Measurements from ENCODE around the gene KIAA1549. TPM values are rescaled to one million over a fixed set of nuclear protein-coding genes. Genes with fewer than 3 reads are reported as not detected.
"Not testable (repeated sequence)": the region's sequence is repeated elsewhere in the genome, so short reads cannot be mapped to it uniquely, and the experiment has no call there.

Gene KIAA1549
- total RNA-seq, 3 donors from 2014 or later = 2.0 to 4.2 (median 2.1) TPM

- Histone ChIP-seq H3K9me3 (no peaks in the 10 kb centered on the region), H3K4me1 (ENCODE audit: low read depth) (no peaks in the 10 kb centered on the region), H3K36me3 (ENCODE audit: low read depth) (no peaks in the 10 kb centered on the region), H3K4me3 (no peak overlapping the region)
- intact Hi-C loops (cut with DNase I, micrococcal nuclease) = no loop called here
- ATAC-seq (no peak), DNase-seq (no peak)
- no peak for TF ChIP-seq CTCF (IDR thresholded peaks at IDR 0.05)
Measured at GRCh38 chr7:138799336-138800000, 181.7 kb downstream of the KIAA1549 start.

GRCh38 chr7:138798836-138799235 is 182.4 kb downstream of the KIAA1549 start:
- H3K4me1 ChIP-seq (ENCODE audit: low read depth) = no peaks in the 10 kb centered on the region
- H3K36me3 ChIP-seq (ENCODE audit: low read depth) = no peaks in the 10 kb centered on the region
- H3K4me3 ChIP-seq = no peak overlapping the region
- ATAC-seq (no peak), DNase-seq (no peak)
- H3K9me3 ChIP-seq = no peaks in the 10 kb centered on the region
- TF ChIP-seq CTCF (IDR thresholded peaks at IDR 0.05) = no peak
- intact Hi-C loops (cut with DNase I, micrococcal nuclease) = no loop called here

- intact Hi-C loops (cut with DNase I, micrococcal nuclease) = no loop called here
- Histone ChIP-seq H3K4me3 (no peak within 1 kb of the TSS), H3K4me1 (ENCODE audit: low read depth) (no peaks in the 10 kb centered on the region), H3K9me3 (no peaks in the 10 kb centered on the region), H3K36me3 (ENCODE audit: low read depth) (no peaks in the 10 kb centered on the region)
- ATAC-seq (no peak), DNase-seq (no peak)
- no peak for TF ChIP-seq CTCF (IDR thresholded peaks at IDR 0.05)
Measured at GRCh38 chr7:138797715-138798320, 183.4 kb downstream of the KIAA1549 start, which contains the start of the genes ATP6V0A4 and TMEM213. Gene ATP6V0A4 (minus strand): TSS chr7:138798196. CDS start chr7:138771247, 26,949 bp downstream. Gene TMEM213 (plus strand): TSS chr7:138797994. CDS start chr7:138798105, 111 bp downstream.

- DNase-seq; H3K4me3 ChIP-seq; H3K9me3 ChIP-seq; intact Hi-C loops (cut with DNase I, micrococcal nuclease); ATAC-seq; H3K36me3 ChIP-seq (ENCODE audit: low read depth); H3K4me1 ChIP-seq (ENCODE audit: low read depth): not testable (repeated sequence)
Measured at GRCh38 chr7:138797046-138797445, 184.1 kb downstream of the KIAA1549 start.

GRCh38 chr7:138796038-138796615 is 185.1 kb downstream of the KIAA1549 start:
- TF ChIP-seq CTCF (IDR thresholded peaks at IDR 0.05) = no peak
- H3K9me3 ChIP-seq = no peaks in the 10 kb centered on the region
- no peaks in the 10 kb centered on the region for H3K4me1 ChIP-seq (ENCODE audit: low read depth)
- intact Hi-C loops (cut with DNase I, micrococcal nuclease) = no loop called here
- ATAC-seq (no peak), DNase-seq (no peak)
- no peak overlapping the region for H3K4me3 ChIP-seq
- no peaks in the 10 kb centered on the region for H3K36me3 ChIP-seq (ENCODE audit: low read depth)

Data from mucosa of descending colon (tissue), 3 donors.